Sigmoid colon (tissue), 4 donors: Measurements from ENCODE around the gene ZNG1C.
"Not testable (repeated sequence)": the region's sequence is repeated elsewhere in the genome, so short reads cannot be mapped to it uniquely, and the experiment has no call there.

Experiments used
- CTCF ChIP-seq, 4 experiments: fragments of 450-650 bp in 3 of 4; fragments of 200-600 bp in 1 of 4; IDR thresholded peaks; one replicate each; pipeline ENCODE4 v1.5.1; 2016 to 2019; ENCODE audit warnings: antibody characterized with exemption in 4 of 4, mild to moderate bottlenecking in 3 of 4, moderate library complexity in 2 of 4
- EP300 ChIP-seq, 4 donors: sonication (generic); formaldehyde crosslinking; IDR thresholded peaks; one replicate each; pipeline ENCODE4 v1.6.1; 2017; ENCODE audit warnings: antibody characterized with exemption in 4 of 4
- POLR2A ChIP-seq, 2 donors: fragments of 450-650 bp; IDR thresholded peaks; one replicate each; pipeline ENCODE4 v1.6.1; 2016; ENCODE audit warnings: antibody characterized with exemption in 2 of 2, mild to moderate bottlenecking in 2 of 2, moderate library complexity in 2 of 2
- POLR2AphosphoS5 ChIP-seq, 4 donors: sonication (generic); formaldehyde crosslinking; IDR thresholded peaks; one replicate each; pipeline ENCODE4 v1.6.1; 2017; ENCODE audit warnings: antibody characterized with exemption in 4 of 4

- TF ChIP-seq CTCF, POLR2A, POLR2AphosphoS5, EP300 (IDR thresholded peaks at IDR 0.05): not testable (repeated sequence)
These were observed 90.3 kb downstream of the ZNG1C start for GRCh38 chr9:68332122-68332521.
